Neural cell (in vitro differentiated cells): Measurements from ENCODE around the gene EXOC1L. TPM values are rescaled to one million over a fixed set of nuclear protein-coding genes. Genes with fewer than 3 reads are reported as not detected.

Experiments
- H2AFZ ChIP-seq: fragments of 200-600, 300-800 bp; sonication (generic), shearing (Covaris generic); 2 replicates; pipeline ENCODE4 v1.6.0; 2014; ENCODE audit warnings: low read depth, mild to moderate bottlenecking, antibody characterized with exemption, low read length, moderate library complexity
- H3F3A ChIP-seq: fragments of 200-600 bp; shearing (Covaris generic); 2 replicates; pipeline ENCODE4 v1.6.1; 2016; ENCODE audit warnings: mild to moderate bottlenecking, moderate library complexity, mixed read lengths, antibody characterized with exemption, low read length; ENCODE audit not compliant: insufficient read depth, poor library complexity, severe bottlenecking
- H3K27ac ChIP-seq: fragments of 200-600, 300-800 bp; sonication (generic), shearing (Covaris generic); 2 replicates; pipeline ENCODE4 v1.5.1; 2014; ENCODE audit warnings: mild to moderate bottlenecking, low read length, moderate library complexity
- H3K27me3 ChIP-seq: fragments of 300-800, 200-600 bp; sonication (generic), shearing (Covaris generic); 2 replicates; pipeline ENCODE4 v1.6.0; 2014; ENCODE audit warnings: mild to moderate bottlenecking, low read depth, low read length, moderate library complexity; ENCODE audit not compliant: insufficient read depth
- H3K36me3 ChIP-seq: fragments of 300-800, 200-600 bp; sonication (generic), shearing (Covaris generic); 2 replicates; pipeline ENCODE4 v1.5.1; 2014; ENCODE audit warnings: mild to moderate bottlenecking, antibody characterized with exemption, low read length, moderate library complexity; ENCODE audit not compliant: insufficient read depth
- H3K4me2 ChIP-seq: fragments of 300-800, 200-600 bp; sonication (generic), shearing (Covaris generic); 2 replicates; pipeline ENCODE4 v1.6.0; 2014; ENCODE audit warnings: mild to moderate bottlenecking, low read length
- H3K4me3 ChIP-seq: fragments of 300-800, 200-600 bp; sonication (generic), shearing (Covaris generic); 2 replicates; pipeline ENCODE4 v1.5.1; 2014; ENCODE audit warnings: mild to moderate bottlenecking, low read length, moderate library complexity
- H3K79me2 ChIP-seq: fragments of 200-600 bp; shearing (Covaris generic); replicated peaks from 2 replicates; pipeline ENCODE4 v1.6.0; 2014; ENCODE audit warnings: mild to moderate bottlenecking, low read length, moderate library complexity; ENCODE audit not compliant: insufficient read depth
- H3K9ac ChIP-seq: fragments of 300-800, 200-600 bp; sonication (generic), shearing (Covaris generic); 2 replicates; pipeline ENCODE4 v1.6.1; 2016; ENCODE audit warnings: mild to moderate bottlenecking, low read length, mixed read lengths
- H3K9me2 ChIP-seq: fragments of 200-600 bp; shearing (Covaris generic); 2 replicates; pipeline ENCODE4 v1.6.1; 2016; ENCODE audit warnings: mild to moderate bottlenecking, low read length, mixed read lengths; ENCODE audit not compliant: insufficient read depth
- H3K9me3 ChIP-seq: fragments of 200-600, 300-800 bp; sonication (generic), shearing (Covaris generic); 2 replicates; pipeline ENCODE4 v1.6.1; 2016; ENCODE audit warnings: mild to moderate bottlenecking, mixed run types, low read length, moderate library complexity, mixed read lengths
- H4K20me1 ChIP-seq: fragments of 200-600 bp; shearing (Covaris generic); 2 replicates; pipeline ENCODE4 v1.6.1; 2016; ENCODE audit warnings: mild to moderate bottlenecking, mixed run types; ENCODE audit not compliant: insufficient read depth
- EP300 ChIP-seq: fragments of 450-650 bp; conservative IDR thresholded peaks from 2 replicates; pipeline ENCODE4 v1.6.1; 2014; ENCODE audit warnings: antibody characterized with exemption, mild to moderate bottlenecking, moderate library complexity; ENCODE audit not compliant: poor library complexity, severe bottlenecking
- EZH2 ChIP-seq: fragments of 200-600, 300-800 bp; shearing (Covaris generic), sonication (generic); IDR thresholded peaks from 2 replicates; pipeline ENCODE4 v1.6.1; 2014; ENCODE audit warnings: antibody characterized with exemption, low read length, borderline replicate concordance, mild to moderate bottlenecking; ENCODE audit not compliant: insufficient read depth, poor library complexity, severe bottlenecking
- MXI1 ChIP-seq: fragments of 450-650 bp; conservative IDR thresholded peaks from 2 replicates; pipeline ENCODE4 v1.6.1; 2014; ENCODE audit warnings: antibody characterized with exemption, mild to moderate bottlenecking; ENCODE audit not compliant: poor library complexity, severe bottlenecking
- POLR2AphosphoS5 ChIP-seq: IDR thresholded peaks from 2 replicates; pipeline ENCODE4 v1.6.1; 2012
- RAD21 ChIP-seq: fragments of 450-650 bp; conservative IDR thresholded peaks from 2 replicates; pipeline ENCODE4 v1.6.1; 2014; ENCODE audit warnings: antibody characterized with exemption, mild to moderate bottlenecking, moderate library complexity
- SMC3 ChIP-seq: fragments of 450-650 bp; conservative IDR thresholded peaks from 2 replicates; pipeline ENCODE4 v1.6.1; 2014; ENCODE audit warnings: antibody characterized with exemption, mild to moderate bottlenecking, moderate library complexity; ENCODE audit not compliant: poor library complexity
- TAF1 ChIP-seq: IDR thresholded peaks from 2 replicates; pipeline ENCODE4 v1.6.1; 2012; ENCODE audit warnings: low read depth
- polyA plus RNA-seq: library from polyadenylated mRNA; depleted of rRNA; stranded (reverse); fragments of >200 nt; gene quantifications from 2 replicates; pipeline ENCODE4 v1.2.3, GENCODE V29; 2014
- TF ChIP-seq, protein P1 (sequence below): IDR thresholded peaks from 2 replicates; pipeline ENCODE4 v1.6.1; 2012; ENCODE audit warnings: borderline replicate concordance
- TF ChIP-seq, protein P2 (sequence below): fragments of 450-650 bp; IDR thresholded peaks from 2 replicates; pipeline ENCODE4 v1.5.1; 2014; ENCODE audit warnings: antibody characterized with exemption, mild to moderate bottlenecking, moderate library complexity; ENCODE audit not compliant: poor library complexity, severe bottlenecking

Gene EXOC1L
- polyA plus RNA-seq, 1 donor from 2014 or later = not detected

DNA sequence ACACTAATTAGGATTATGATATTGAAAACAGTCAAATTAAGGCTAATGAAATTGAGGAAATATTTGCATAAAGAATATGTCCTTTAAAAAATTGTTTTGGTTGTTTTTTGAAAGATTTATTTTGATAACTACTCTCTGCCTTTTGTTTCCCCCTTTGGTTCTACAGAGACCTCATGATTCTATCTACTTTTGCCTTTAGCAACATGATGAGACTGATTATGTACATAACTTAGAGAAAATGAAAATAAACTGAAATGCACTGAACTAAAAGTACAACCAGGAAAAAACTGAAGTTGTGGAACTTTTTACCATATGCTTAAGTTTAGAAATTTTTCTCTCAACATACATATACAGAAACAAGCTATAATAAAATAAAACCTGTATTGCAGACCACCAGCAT is 55.2 kb downstream of the EXOC1L start:
- peaks cover 18% of the 10 kb centered on the region for H3K36me3 ChIP-seq
- TF ChIP-seq TAF1 (no peak), MXI1 (no peak), EP300 (no peak), POLR2AphosphoS5 (no peak), SMC3 (no peak), EZH2 (no peak)
- TF ChIP-seq, protein P1, sequence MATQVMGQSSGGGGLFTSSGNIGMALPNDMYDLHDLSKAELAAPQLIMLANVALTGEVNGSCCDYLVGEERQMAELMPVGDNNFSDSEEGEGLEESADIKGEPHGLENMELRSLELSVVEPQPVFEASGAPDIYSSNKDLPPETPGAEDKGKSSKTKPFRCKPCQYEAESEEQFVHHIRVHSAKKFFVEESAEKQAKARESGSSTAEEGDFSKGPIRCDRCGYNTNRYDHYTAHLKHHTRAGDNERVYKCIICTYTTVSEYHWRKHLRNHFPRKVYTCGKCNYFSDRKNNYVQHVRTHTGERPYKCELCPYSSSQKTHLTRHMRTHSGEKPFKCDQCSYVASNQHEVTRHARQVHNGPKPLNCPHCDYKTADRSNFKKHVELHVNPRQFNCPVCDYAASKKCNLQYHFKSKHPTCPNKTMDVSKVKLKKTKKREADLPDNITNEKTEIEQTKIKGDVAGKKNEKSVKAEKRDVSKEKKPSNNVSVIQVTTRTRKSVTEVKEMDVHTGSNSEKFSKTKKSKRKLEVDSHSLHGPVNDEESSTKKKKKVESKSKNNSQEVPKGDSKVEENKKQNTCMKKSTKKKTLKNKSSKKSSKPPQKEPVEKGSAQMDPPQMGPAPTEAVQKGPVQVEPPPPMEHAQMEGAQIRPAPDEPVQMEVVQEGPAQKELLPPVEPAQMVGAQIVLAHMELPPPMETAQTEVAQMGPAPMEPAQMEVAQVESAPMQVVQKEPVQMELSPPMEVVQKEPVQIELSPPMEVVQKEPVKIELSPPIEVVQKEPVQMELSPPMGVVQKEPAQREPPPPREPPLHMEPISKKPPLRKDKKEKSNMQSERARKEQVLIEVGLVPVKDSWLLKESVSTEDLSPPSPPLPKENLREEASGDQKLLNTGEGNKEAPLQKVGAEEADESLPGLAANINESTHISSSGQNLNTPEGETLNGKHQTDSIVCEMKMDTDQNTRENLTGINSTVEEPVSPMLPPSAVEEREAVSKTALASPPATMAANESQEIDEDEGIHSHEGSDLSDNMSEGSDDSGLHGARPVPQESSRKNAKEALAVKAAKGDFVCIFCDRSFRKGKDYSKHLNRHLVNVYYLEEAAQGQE = no peak

DNA sequence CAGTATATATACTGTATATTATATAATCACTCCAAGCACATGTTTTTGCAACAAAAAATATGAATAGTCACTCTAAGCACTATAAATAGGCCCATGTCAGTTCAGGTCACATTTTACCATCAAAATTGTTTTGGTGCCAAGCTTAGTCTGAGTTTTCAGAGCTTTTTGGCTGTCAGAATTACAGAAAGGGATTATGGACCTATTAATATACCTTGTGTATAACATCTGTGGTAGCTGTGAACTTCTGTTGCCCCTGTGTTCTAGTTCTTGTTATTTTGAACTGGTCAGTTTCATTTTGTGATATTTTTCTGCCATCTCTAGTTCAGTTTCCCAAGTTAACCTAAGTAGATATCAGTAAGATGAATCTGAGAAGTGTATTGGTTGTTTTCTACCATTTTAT is 56.8 kb downstream of the EXOC1L start:
- H3K4me3 ChIP-seq = no peak overlapping the region

More for the DNA sequence above, 55.2 kb downstream of the EXOC1L start:
- H4K20me1 ChIP-seq = no peaks in the 10 kb centered on the region
- H3K9me2 ChIP-seq = no peaks in the 10 kb centered on the region
- no peak overlapping the region for H2AFZ ChIP-seq
- H3K9me3 ChIP-seq = no peaks in the 10 kb centered on the region
- no peaks in the 10 kb centered on the region for H3K27me3 ChIP-seq
- no peak overlapping the region for H3K4me3 ChIP-seq
- no peaks in the 10 kb centered on the region for H3F3A ChIP-seq
- no peak overlapping the region for H3K9ac ChIP-seq
- no peak overlapping the region for H3K4me2 ChIP-seq
- no peaks in the 10 kb centered on the region for H3K79me2 ChIP-seq
- no peak overlapping the region for H3K27ac ChIP-seq

More for the DNA sequence above, 56.8 kb downstream of the EXOC1L start:
- Histone ChIP-seq H3K9me3 (no peaks in the 10 kb centered on the region), H3K9me2 (no peaks in the 10 kb centered on the region), H3F3A (no peaks in the 10 kb centered on the region), H3K79me2 (no peaks in the 10 kb centered on the region), H4K20me1 (no peaks in the 10 kb centered on the region), H3K36me3 (peaks cover 6% of the 10 kb centered on the region), H3K4me2 (no peak overlapping the region), H3K27ac (no peak overlapping the region), H3K9ac (no peak overlapping the region), H2AFZ (no peak overlapping the region), H3K27me3 (no peaks in the 10 kb centered on the region)
- TF ChIP-seq, protein P2, sequence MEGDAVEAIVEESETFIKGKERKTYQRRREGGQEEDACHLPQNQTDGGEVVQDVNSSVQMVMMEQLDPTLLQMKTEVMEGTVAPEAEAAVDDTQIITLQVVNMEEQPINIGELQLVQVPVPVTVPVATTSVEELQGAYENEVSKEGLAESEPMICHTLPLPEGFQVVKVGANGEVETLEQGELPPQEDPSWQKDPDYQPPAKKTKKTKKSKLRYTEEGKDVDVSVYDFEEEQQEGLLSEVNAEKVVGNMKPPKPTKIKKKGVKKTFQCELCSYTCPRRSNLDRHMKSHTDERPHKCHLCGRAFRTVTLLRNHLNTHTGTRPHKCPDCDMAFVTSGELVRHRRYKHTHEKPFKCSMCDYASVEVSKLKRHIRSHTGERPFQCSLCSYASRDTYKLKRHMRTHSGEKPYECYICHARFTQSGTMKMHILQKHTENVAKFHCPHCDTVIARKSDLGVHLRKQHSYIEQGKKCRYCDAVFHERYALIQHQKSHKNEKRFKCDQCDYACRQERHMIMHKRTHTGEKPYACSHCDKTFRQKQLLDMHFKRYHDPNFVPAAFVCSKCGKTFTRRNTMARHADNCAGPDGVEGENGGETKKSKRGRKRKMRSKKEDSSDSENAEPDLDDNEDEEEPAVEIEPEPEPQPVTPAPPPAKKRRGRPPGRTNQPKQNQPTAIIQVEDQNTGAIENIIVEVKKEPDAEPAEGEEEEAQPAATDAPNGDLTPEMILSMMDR = no peak
- TF ChIP-seq EP300 = no peak
- TF ChIP-seq, protein P1 = no peak
- TF ChIP-seq RAD21 = no peak
- no peak for TF ChIP-seq MXI1
- no peak for TF ChIP-seq SMC3
- TF ChIP-seq EZH2 = no peak
- TF ChIP-seq POLR2AphosphoS5 = no peak
- no peak for TF ChIP-seq TAF1
